Cardiac fibroblast (primary cell): ENCODE measurements around the gene EDAR.

Experiments
- DNase-seq, 2 donors: peaks; one replicate each; pipeline versions ENCODE4 v3.0.0 to v3.0.0-alpha.2; 2010; ENCODE audit warnings: low read depth in 2 of 2
- H3K4me3 ChIP-seq, 2 donors: replicated peaks in 1 of 2; 1 replicate in 1 of 2; 2 replicates in 1 of 2; pipeline ENCODE4 v1.5.1; 2011; ENCODE audit warnings: low read depth in 2 of 2, low read length in 2 of 2, mild to moderate bottlenecking in 2 of 2, moderate library complexity in 1 of 2
- TF ChIP-seq, protein P1 (sequence below): IDR thresholded peaks from one replicate; pipeline ENCODE4 v1.5.1; 2011; ENCODE audit warnings: low read depth, mild to moderate bottlenecking, low read length, inconsistent platforms

EDAR gene

DNA sequence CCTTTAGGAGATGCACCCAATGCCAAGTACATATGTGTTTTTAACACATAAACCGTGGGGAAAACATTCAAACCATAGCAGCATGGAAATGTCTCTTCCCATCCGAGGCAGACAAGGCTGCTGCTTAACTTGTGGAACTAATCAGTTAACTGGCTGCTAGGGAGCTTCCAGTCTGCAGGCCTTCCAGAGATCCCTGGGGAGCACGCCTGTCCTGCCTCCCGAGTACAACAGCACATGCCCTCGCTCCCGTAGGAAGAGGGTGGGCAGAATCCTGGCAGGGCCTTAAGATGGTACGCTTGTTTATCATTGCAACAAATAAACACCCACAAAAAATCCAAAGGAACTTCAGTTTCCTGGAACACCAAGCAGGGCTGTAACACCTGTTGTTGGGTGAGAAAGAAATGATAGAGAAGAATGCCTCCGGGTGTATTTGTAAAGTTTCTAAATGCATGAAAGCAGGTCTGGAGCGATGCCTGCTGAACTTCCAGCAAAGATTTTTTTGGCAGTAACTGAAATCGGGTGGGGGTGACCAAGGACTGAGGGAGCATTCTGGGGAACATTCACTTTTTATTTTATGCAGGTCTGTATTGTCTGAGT, 56.2 kb downstream of the EDAR start:
- TF ChIP-seq, protein P1, sequence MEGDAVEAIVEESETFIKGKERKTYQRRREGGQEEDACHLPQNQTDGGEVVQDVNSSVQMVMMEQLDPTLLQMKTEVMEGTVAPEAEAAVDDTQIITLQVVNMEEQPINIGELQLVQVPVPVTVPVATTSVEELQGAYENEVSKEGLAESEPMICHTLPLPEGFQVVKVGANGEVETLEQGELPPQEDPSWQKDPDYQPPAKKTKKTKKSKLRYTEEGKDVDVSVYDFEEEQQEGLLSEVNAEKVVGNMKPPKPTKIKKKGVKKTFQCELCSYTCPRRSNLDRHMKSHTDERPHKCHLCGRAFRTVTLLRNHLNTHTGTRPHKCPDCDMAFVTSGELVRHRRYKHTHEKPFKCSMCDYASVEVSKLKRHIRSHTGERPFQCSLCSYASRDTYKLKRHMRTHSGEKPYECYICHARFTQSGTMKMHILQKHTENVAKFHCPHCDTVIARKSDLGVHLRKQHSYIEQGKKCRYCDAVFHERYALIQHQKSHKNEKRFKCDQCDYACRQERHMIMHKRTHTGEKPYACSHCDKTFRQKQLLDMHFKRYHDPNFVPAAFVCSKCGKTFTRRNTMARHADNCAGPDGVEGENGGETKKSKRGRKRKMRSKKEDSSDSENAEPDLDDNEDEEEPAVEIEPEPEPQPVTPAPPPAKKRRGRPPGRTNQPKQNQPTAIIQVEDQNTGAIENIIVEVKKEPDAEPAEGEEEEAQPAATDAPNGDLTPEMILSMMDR = no peak
- no peak overlapping the region for H3K4me3 ChIP-seq
- no peak for DNase-seq

DNA sequence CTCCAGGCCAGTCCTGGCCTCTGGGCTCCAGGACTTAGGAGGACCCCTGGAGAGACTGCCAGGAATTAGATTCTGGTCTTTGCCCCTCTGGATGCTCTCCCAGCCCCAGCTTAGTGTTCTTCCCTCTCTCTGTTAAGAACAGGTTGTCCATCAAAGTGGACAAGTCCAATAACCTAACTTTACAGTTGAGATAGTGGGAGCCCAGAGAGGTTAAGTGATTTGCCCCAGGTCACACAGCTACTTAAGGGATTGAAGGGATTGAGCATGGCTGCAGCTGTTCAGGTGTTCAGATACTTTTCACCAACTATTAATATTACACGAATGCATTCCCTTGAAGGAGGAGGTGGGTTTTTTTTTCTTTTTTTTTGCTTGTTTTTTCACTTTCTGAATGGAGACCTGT, 57.6 kb downstream of the EDAR start:
- TF ChIP-seq, protein P1 = no peak
- no peak for DNase-seq
- no peak overlapping the region for H3K4me3 ChIP-seq

DNA sequence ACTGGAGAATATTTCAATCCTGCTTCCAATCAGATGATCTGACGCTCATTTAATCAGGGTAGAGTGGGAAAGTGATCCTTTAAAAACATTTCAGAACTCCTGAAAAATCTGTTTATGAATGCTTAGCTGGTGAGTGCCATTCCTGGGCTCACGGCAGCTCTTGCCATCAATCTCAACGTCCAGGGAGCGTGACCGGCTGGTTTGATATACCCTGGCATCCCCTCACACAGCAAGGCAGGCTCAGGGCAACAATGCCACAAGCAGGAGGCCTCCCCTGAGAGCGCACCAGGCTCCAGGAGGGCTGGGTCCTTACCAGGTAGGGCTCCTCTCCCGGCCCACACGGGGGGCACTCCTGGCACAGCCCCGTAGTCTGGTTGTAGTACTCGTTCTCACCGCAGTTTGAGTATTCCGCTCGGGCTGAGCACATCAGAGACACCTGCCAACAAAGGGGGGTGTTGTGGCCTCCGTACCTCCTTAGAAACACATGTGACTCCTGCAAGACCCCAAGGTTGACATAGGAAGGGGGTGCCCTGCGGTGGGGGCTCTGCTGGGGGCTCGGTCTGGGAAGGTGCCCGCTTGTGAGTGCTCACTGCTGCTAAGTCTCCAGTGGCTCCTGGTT, 59.1 kb downstream of the EDAR start:
- no peak for DNase-seq
- H3K4me3 ChIP-seq = no peak overlapping the region
- TF ChIP-seq, protein P1 = no peak

DNA sequence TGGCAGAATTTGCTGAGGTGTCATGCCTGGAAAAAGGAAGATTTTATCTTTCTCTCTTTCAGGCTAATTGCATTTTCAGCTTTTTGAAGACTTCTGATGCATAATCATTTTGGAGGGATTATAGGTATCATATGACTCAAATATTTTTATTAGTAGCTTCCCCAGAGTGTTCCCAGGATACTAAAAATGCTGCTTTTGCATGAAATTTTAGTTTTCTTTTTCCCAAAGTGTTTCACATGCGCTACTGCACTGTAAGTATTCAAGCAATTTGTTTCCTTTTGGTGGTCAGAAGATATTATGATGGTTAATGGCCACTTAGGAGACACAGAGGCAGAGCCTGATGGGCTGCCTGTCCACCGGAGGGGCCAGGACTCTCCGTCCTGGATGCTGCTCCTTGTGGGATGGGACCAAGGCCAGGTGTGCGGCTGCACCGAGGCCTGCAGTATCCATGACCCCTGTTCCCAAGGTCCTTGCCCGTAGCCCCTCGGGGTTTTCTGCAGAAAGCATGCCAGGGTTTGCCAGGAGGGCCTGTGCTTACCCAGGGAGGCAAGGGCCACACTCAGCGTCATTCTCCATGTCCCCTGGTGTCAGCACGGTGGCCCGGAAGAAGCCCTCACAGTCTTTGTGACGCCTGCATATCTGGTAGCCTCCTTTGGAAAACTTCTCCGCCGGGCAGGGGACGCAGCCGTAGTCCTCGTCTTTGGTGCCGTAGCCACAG, 60.2 kb downstream of the EDAR start:
- no peak overlapping the region for H3K4me3 ChIP-seq
- DNase-seq = no peak
- TF ChIP-seq, protein P1 = no peak

DNA sequence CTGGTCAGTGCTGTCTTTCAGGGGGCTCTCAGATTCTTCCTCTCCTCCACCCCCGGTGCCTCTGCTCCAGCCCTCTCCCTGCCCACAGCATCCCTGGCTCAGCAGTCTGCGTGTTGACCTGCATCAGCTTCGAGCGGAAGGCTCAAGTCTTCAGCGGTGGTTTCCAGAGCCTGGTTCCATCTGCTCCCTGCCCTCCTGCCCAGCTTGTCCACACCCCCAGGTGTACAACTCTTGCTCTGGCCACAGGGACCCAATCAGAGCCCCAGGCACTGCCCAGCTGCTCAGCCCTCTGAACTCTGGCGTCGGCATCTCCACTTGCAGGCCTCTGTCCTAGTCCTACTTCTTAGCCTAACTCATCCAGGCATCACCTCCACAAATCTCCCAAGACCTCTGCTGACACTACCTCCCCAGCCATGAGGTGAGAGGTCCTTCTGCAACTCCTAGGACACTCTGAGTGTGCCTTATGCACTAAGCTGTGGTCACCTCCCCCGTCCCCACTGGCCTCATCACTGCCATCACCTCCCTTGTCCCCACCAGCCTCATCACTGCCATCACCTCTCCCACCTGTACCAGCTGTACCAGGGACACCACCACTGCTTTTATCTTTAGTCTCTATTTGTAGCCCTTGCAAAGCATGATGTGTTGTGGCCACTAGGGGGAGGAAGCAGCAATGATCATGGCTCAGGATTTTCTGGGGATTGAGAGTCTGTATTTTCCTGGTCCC, 60.9 kb downstream of the EDAR start:
- H3K4me3 ChIP-seq = no peak overlapping the region
- DNase-seq = peak; percentile 68
- TF ChIP-seq, protein P1 = peak; percentile 83

DNA sequence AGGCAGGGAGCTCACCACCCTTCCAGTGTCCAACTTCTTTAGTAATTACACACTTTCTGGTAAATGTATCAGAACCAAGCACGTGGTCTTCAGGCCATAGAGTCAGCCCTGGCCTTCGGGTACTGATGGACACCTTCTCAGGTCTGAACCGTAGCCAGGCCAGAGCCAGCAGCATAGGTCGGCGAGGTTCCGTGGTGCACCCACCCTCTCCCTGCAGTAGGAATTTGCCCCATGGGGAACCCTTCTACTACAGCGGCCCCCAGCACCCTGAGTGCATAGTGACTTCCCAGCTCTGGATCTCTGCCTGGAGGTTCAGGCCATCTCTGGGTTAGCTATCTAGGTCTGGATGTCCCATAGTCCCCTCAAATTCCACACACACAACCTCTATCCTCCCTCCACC, 61.6 kb downstream of the EDAR start:
- no peak overlapping the region for H3K4me3 ChIP-seq
- DNase-seq = no peak
- TF ChIP-seq, protein P1 = no peak
